Psoas muscle (tissue), 8 donors: ENCODE results near the gene HOXA5. TPM values are rescaled to one million over a fixed set of nuclear protein-coding genes. Genes with fewer than 3 reads are reported as not detected.

Experiments used
- ATAC-seq, 4 donors: fragments of 200-7000 bp; cut with Tn5 transposase; one replicate each; pipeline ENCODE4 v1.9.1; 2020; ENCODE audit warnings: moderate library complexity in 3 of 4, mild to moderate bottlenecking in 2 of 4
- DNase-seq, 2 donors: peaks; one replicate each; pipeline ENCODE4 v3.0.0-alpha.2; 2020
- H3K27ac ChIP-seq: fragments of 200-600 bp; one replicate; pipeline ENCODE4 v1.8.0; 2022
- H3K27me3 ChIP-seq, 3 donors: fragments of 200-600 bp in 1 of 3; one replicate each; pipeline versions ENCODE4 v1.6.1 to v1.8.0; 2013 to 2022; ENCODE audit warnings: low read length in 2 of 3, mild to moderate bottlenecking in 2 of 3, moderate library complexity in 1 of 3; ENCODE audit not compliant: insufficient read depth in 3 of 3
- H3K36me3 ChIP-seq, 2 donors: fragments of 200-600 bp in 1 of 2; one replicate each; pipeline versions ENCODE4 v1.6.1 to v1.8.0; 2013 to 2022; ENCODE audit warnings: low read depth in 1 of 2, mild to moderate bottlenecking in 1 of 2, moderate library complexity in 1 of 2; ENCODE audit not compliant: insufficient read depth in 1 of 2
- H3K4me1 ChIP-seq: fragments of 200-600 bp; one replicate; pipeline ENCODE4 v1.8.0; 2022
- H3K4me3 ChIP-seq: fragments of 200-600 bp; one replicate; pipeline ENCODE4 v1.8.0; 2022; ENCODE audit warnings: mild to moderate bottlenecking
- H3K9me3 ChIP-seq: fragments of 200-600 bp; one replicate; pipeline ENCODE4 v1.8.0; 2022
- WGBS, 3 donors: extraction: QIAGEN DNeasy Blood & Tissue Kit; methylation state at CpG; one replicate each; pipeline versions ENCODE4 v1.1.6 to v1.1.7; 2013; 5-methylcytosine and 5-hydroxymethylcytosine counted together
- intact Hi-C, 2 donors: fragments of 100-400 bp; cut with DNase I; formaldehyde crosslinking; loops; one replicate each; pipeline versions ENCODE4 v1.11.0 to v1.14.2; 2022
- polyA plus RNA-seq, 3 donors: library from polyadenylated mRNA; stranded (reverse); fragments of 200-250 nt; gene quantifications; one replicate each; pipeline ENCODE4 v1.2.3, GENCODE V29; 2013
- total RNA-seq, 4 donors: library from RNA; stranded (reverse); fragmentation: NEBNext Ultra II Directional in 2 of 4; extraction: Animal tissue kit (Norgen Biotek cat#: 25700) in 2 of 4; gene quantifications; one replicate each; pipeline versions ENCODE4 v1.2.1 to v1.2.4, GENCODE V29; 2021 to 2023
- TF ChIP-seq, protein P1 (sequence below): fragments of 200-600 bp; IDR thresholded peaks from one replicate; pipeline ENCODE4 v1.8.0; 2022; ENCODE audit warnings: antibody characterized with exemption
- donor health status: healthy with polysubstance abuse.
- donor health status: DM: no; HTN: no; CAD: no; lungs with moderate emphysema.
- donor health status: Bipolar disorder and iron deficiency.
- donor health status: healthy.
- donor health status: DM: yes; HTN: yes; CAD: no.
- donor health status: DM: no; HTN: no; CAD: no.
- donor health status: DM: no; HTN: no; CAD: no.
- donor health status: DM: yes; HTN: yes; CAD: no.

Gene HOXA5
- total and polyA plus RNA-seq, 7 donors = 2.6 to 18.8 (median 6.6) TPM

DNA sequence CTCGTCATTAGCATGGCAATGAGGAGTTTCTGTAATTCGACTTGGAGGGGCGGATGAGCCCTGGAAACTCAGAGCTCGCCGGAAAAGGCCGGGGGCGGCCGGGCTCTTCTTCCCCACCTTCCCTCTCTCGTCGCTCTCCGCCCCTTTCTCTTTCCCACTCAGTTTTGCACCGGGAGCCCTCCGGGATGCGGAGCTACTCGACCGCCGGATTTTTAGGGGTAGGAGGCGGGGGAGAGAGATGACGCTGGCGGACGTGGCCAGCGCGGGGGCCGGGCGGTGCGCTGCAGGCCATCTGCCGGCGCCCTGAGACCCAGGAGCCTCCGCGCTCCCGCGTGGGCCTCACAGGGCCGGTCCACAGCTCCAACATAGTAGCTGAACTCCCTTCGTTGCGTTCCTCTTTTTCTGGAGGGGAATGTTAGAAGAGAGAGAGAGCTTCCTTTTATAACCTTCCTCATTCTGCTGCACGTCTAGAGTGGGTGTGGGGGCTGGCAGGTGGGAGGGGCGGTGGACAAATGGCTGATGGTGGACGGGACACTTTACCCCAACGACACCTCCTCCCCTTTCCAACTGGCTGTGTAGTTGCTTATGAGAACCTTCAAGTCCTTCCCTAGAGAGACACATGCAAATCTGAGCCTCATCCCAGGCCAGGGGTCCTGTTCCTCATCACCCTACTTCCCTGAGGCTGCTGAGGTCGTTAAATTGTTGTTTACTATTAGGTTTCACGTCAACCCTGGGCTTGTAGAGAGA, 46.5 kb downstream of the HOXA5 start:
- H3K4me1 ChIP-seq = peaks cover 12% of the 10 kb centered on the region

DNA sequence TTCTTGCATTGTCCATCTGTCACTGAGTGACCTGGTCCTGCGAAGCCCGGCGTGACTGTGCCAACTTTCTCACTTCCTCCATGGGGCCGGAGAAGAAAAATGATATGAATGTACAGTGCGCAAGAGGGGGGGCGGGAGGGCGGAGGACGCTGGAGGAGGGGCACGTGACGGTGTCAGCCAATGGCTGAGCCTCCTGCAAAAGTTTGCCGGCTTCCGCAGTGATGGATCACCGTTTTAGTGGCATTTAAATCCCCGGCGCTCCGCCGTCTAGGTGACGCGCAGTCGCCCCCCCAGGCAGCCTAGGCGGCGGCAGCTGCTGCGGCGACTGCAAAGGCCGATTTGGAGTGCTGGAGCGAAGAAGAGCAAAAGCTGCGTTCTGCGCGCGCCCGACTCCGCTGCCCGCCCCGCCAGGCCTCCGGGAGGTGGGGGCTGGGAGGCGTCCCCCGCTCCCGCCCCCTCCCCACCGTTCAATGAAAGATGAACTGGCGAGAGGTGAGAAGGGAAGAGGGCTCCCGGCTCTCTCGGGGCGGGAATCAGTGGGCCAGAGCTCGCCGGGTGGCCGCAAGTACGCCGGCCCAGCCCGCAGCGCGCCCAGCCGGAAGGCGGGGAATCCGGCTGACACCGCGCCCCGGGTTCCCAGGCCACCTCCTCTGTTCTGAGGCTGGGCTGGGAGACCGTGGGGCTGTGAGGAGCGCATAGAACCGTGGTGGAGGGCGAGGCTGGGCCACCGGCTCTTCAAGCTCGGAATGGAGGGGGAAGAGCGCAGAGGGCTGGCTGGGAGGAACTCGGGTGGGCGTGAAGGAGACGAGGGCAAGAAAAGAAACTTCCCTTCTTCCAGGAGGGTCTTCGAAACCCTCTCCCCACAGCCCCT, 47.3 kb downstream of the HOXA5 start, which contains the start of gene HOXA1:
Gene HOXA1 (minus strand): TSS at position 104 of the 871 bp plus-strand sequence. CDS start 88 bp downstream, at position 16.
- TF ChIP-seq, protein P1, sequence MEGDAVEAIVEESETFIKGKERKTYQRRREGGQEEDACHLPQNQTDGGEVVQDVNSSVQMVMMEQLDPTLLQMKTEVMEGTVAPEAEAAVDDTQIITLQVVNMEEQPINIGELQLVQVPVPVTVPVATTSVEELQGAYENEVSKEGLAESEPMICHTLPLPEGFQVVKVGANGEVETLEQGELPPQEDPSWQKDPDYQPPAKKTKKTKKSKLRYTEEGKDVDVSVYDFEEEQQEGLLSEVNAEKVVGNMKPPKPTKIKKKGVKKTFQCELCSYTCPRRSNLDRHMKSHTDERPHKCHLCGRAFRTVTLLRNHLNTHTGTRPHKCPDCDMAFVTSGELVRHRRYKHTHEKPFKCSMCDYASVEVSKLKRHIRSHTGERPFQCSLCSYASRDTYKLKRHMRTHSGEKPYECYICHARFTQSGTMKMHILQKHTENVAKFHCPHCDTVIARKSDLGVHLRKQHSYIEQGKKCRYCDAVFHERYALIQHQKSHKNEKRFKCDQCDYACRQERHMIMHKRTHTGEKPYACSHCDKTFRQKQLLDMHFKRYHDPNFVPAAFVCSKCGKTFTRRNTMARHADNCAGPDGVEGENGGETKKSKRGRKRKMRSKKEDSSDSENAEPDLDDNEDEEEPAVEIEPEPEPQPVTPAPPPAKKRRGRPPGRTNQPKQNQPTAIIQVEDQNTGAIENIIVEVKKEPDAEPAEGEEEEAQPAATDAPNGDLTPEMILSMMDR = no peak
- DNase-seq (peak; percentile 83 to 89), ATAC-seq (peak; percentile 72 to 89 (median 84))
- Histone ChIP-seq H3K36me3 (peaks cover 0 to 18% of the 10 kb centered on the region in 2 donors), H3K4me3 (peak within 1 kb of the TSS; percentile 98), H3K4me1 (peaks cover 12% of the 10 kb centered on the region), H3K27ac (peak within 1 kb of the TSS; percentile 73), H3K27me3 (no peaks in the 10 kb centered on the region), H3K9me3 (no peaks in the 10 kb centered on the region)
- WGBS, 3 donors = 0 to 1% (median 1%) methylated on average over 58 to 68 of the region's 68 CpGs
- intact Hi-C loops = loop anchor here in 1 of 2 donors (2.0 kb wide), 1 partner anchor 231 kb away; the partner anchor contains the start of gene SKAP2

More for the DNA sequence above, 46.5 kb downstream of the HOXA5 start:
- Histone ChIP-seq H3K4me3 (peak overlapping the region; percentile 98), H3K27ac (peak overlapping the region; percentile 73), H3K36me3 (peaks cover 0 to 18% of the 10 kb centered on the region in 2 donors), H3K9me3 (no peaks in the 10 kb centered on the region), H3K27me3 (no peaks in the 10 kb centered on the region)
- ATAC-seq (peak; percentile 7 to 72 (median 71)), DNase-seq (peak; percentile 56 to 68)
- intact Hi-C loops = loop anchor here in 1 of 2 donors (2.0 kb wide), 1 partner anchor 232 kb away; the partner anchor contains the start of gene SKAP2
- WGBS, 3 donors = 1 to 3% (median 1%) methylated on average over 40 to 41 of the region's 41 CpGs
- TF ChIP-seq, protein P1 = no peak

DNA sequence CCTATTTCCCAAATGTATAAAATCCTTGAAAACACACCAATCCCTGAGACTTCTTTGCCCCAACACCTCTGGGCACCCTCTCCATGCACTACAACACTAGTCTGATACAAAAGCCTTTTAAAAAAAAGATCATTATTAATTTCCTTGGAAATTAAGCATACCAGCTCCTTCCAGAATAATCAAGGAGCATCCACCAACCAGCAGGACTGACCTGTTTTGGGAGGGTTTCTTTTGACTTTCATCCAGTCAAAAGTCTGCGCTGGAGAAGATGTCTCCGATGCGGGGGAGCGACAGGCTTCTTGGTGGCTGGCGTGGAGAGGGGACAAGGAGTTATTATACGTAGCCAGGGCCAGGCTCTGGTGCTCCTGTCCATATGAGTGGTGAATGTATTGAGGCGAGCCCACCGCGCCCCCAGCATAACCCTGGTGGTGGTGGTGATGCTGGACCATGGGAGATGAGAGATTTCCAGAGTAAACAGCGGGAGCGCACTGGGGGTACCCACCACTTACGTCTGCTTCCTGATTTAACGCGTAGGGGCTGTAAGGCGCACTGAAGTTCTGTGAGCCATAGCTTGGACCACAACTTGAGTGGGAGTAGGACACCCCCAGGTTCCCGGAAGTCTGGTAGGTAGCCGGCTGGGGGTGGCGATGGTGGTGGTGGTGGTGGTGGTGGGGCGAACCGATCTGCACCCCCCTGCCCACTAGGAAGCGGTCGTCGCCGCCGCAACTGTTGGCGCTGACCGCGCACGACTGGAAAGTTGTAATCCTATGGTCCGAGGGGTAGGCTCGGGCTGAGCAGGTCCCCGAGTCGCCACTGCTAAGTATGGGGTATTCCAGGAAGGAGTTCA, 48.2 kb downstream of the HOXA5 start:
- Histone ChIP-seq H3K4me3 (peak overlapping the region; percentile 98), H3K27ac (no peak overlapping the region), H3K4me1 (peaks cover 9% of the 10 kb centered on the region), H3K9me3 (no peaks in the 10 kb centered on the region), H3K36me3 (peaks cover 0 to 12% of the 10 kb centered on the region in 2 donors), H3K27me3 (peaks cover 0 to 6% (median 0%) of the 10 kb centered on the region in 3 donors)
- 22 to 24% (median 22%) methylated on average over 33 of the region's 33 CpGs for WGBS, 3 donors
- intact Hi-C loops = no loop called here
- ATAC-seq = no peak
- peak in 1 of 2 donors; percentile 34 for DNase-seq
- TF ChIP-seq, protein P1 = no peak
